PFSK-1 (cell line): ENCODE data around the gene RNF214.

Experiments
- FOXP2 ChIP-seq: optimal IDR thresholded peaks from 2 replicates; pipeline ENCODE3; 2011; ENCODE audit warnings: borderline replicate concordance, control low read depth, inconsistent platforms; ENCODE audit not compliant: insufficient read depth; ENCODE audit errors: extremely low read length, extremely low read depth
- POLR2AphosphoS5 ChIP-seq: IDR thresholded peaks from 2 replicates; pipeline ENCODE4 v1.6.1; 2012; ENCODE audit warnings: low read depth, mild to moderate bottlenecking, control low read depth, low read length, moderate library complexity
- REST ChIP-seq, 2 experiments: IDR thresholded peaks; 2 replicates each; pipeline versions ENCODE4 v1.6.1 to v1.8.0; 2011 to 2012; ENCODE audit warnings: low read depth in 2 of 2, low read length in 2 of 2, control low read depth in 1 of 2, inconsistent platforms in 1 of 2, mild to moderate bottlenecking in 1 of 2, moderate library complexity in 1 of 2; ENCODE audit not compliant: insufficient read depth in 1 of 2
- SIN3A ChIP-seq: IDR thresholded peaks from 2 replicates; pipeline ENCODE4 v1.6.1; 2012; ENCODE audit warnings: mild to moderate bottlenecking, low read length, moderate library complexity, borderline replicate concordance; ENCODE audit not compliant: insufficient read depth
- TAF1 ChIP-seq: IDR thresholded peaks from 2 replicates; pipeline ENCODE4 v1.6.1; 2012; ENCODE audit warnings: low read length, control low read depth, borderline replicate concordance; ENCODE audit not compliant: insufficient read depth

The RNF214 gene

GRCh38 chr11:117238221-117238620 lies 5.8 kb downstream of the RNF214 start:
- TF ChIP-seq SIN3A (no peak), REST (IDR thresholded peaks at IDR 0.05; ENCODE audit: insufficient read depth in 1 of 2, low read depth in 2 of 2, low read length in 2 of 2) (no peak), TAF1 (no peak), POLR2AphosphoS5 (no peak), FOXP2 (no peak)

- TF ChIP-seq SIN3A (no peak), FOXP2 (no peak), REST (IDR thresholded peaks at IDR 0.05; ENCODE audit: insufficient read depth in 1 of 2, low read depth in 2 of 2, low read length in 2 of 2) (no peak), TAF1 (no peak), POLR2AphosphoS5 (no peak)
Observed at GRCh38 chr11:117239295-117239694, 6.8 kb downstream of the RNF214 start.

- no peak for TF ChIP-seq TAF1
- TF ChIP-seq POLR2AphosphoS5, result no peak
- no peak for TF ChIP-seq REST (IDR thresholded peaks at IDR 0.05; ENCODE audit: insufficient read depth in 1 of 2, low read depth in 2 of 2, low read length in 2 of 2)
- no peak for TF ChIP-seq FOXP2
- TF ChIP-seq SIN3A, result no peak
Observed at GRCh38 chr11:117248341-117248740, 15.9 kb downstream of the RNF214 start.

- TF ChIP-seq FOXP2, result no peak
- TF ChIP-seq SIN3A, result no peak
- TF ChIP-seq REST (IDR thresholded peaks at IDR 0.05; ENCODE audit: insufficient read depth in 1 of 2, low read depth in 2 of 2, low read length in 2 of 2), result no peak
- TF ChIP-seq TAF1, result no peak
- no peak for TF ChIP-seq POLR2AphosphoS5
Observed at GRCh38 chr11:117249571-117249970, 17.1 kb downstream of the RNF214 start.

- TF ChIP-seq SIN3A (no peak), REST (IDR thresholded peaks at IDR 0.05; ENCODE audit: insufficient read depth in 1 of 2, low read depth in 2 of 2, low read length in 2 of 2) (no peak), POLR2AphosphoS5 (no peak), FOXP2 (no peak), TAF1 (no peak)
Observed at GRCh38 chr11:117251506-117251905, 19.0 kb downstream of the RNF214 start.
